Fibroblast of lung (primary cell): ENCODE data around the gene DHX16.

ENCODE experiments used
- EZH2 ChIP-seq: IDR thresholded peaks from 2 replicates; pipeline ENCODE4 v1.5.1; 2012; ENCODE audit warnings: low read length, control low read depth, mild to moderate bottlenecking; ENCODE audit errors: missing control alignments
- TF ChIP-seq, protein P1 (sequence below), 2 donors: IDR thresholded peaks in 1 of 2; conservative IDR thresholded peaks in 1 of 2; 1 replicate in 1 of 2; 2 replicates in 1 of 2; pipeline ENCODE4 v1.5.1; 2011 to 2012; ENCODE audit warnings: low read length in 2 of 2, control low read depth in 1 of 2, inconsistent platforms in 1 of 2, low read depth in 1 of 2, mild to moderate bottlenecking in 1 of 2

DNA sequence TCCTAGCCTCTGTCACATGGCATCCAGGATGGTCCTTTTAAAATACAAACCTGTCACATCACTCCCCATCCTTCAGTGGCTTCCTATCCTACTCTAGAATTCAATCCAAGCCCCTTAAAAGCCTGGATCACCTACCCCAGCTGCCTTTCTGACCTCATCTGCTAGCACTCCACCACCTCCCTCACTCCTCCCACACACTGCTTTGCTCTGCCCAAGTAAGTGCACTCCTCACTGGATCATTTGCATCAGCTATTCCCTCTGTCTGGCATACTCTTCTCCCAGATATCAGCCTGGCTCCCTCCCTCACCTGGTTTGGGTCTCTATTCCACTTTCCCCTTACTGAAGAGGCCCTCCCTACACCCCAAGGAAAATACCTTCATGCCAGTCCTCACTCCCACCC is 15.4 kb downstream of the DHX16 start:
- TF ChIP-seq, protein P1, sequence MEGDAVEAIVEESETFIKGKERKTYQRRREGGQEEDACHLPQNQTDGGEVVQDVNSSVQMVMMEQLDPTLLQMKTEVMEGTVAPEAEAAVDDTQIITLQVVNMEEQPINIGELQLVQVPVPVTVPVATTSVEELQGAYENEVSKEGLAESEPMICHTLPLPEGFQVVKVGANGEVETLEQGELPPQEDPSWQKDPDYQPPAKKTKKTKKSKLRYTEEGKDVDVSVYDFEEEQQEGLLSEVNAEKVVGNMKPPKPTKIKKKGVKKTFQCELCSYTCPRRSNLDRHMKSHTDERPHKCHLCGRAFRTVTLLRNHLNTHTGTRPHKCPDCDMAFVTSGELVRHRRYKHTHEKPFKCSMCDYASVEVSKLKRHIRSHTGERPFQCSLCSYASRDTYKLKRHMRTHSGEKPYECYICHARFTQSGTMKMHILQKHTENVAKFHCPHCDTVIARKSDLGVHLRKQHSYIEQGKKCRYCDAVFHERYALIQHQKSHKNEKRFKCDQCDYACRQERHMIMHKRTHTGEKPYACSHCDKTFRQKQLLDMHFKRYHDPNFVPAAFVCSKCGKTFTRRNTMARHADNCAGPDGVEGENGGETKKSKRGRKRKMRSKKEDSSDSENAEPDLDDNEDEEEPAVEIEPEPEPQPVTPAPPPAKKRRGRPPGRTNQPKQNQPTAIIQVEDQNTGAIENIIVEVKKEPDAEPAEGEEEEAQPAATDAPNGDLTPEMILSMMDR (conservative IDR thresholded peaks at IDR 0.05 in 1 of 2, IDR thresholded peaks at IDR 0.05 in 1 of 2; ENCODE audit: low read depth in 1 of 2, low read length in 2 of 2) = no peak
- TF ChIP-seq EZH2 = no peak
